HepG2 (cell line): Measurements from ENCODE around the gene TUBB3. TPM values are rescaled to one million over a fixed set of nuclear protein-coding genes. Genes with fewer than 3 reads are reported as not detected.

Experiments used
- BRD4 ChIP-seq: sonication (generic); formaldehyde crosslinking; IDR thresholded peaks from 2 replicates; pipeline ENCODE4 v1.4.0; 2020; ENCODE audit warnings: missing genetic modification reagents
- FOXK2 ChIP-seq: fragments of 450-650 bp; IDR thresholded peaks from 2 replicates; pipeline ENCODE4 v1.6.1; 2016
- GATAD1 ChIP-seq: IDR thresholded peaks from 2 replicates; pipeline ENCODE4 v1.6.1; 2016; ENCODE audit warnings: missing genetic modification reagents, missing compliant biosample characterization
- GMEB2 ChIP-seq: IDR thresholded peaks from 2 replicates; pipeline ENCODE4 v1.6.1; 2016; ENCODE audit warnings: missing biosample characterization, missing genetic modification reagents, low read depth
- HNRNPH1 ChIP-seq: fragments of 200-400 bp; formaldehyde crosslinking; optimal IDR thresholded peaks from 2 replicates; pipeline ENCODE3; 2017; ENCODE audit warnings: mild to moderate bottlenecking, low read depth, low read length
- IRF1 ChIP-seq: sonication (generic); formaldehyde crosslinking; IDR thresholded peaks from 2 replicates; pipeline ENCODE4 v1.4.0; 2020; ENCODE audit warnings: low read depth, mild to moderate bottlenecking, missing genetic modification reagents
- MTA1 ChIP-seq: sonication (generic); formaldehyde crosslinking; IDR thresholded peaks from 2 replicates; pipeline ENCODE4 v1.4.0; 2020; ENCODE audit warnings: missing genetic modification reagents, mild to moderate bottlenecking, borderline replicate concordance
- NRL ChIP-seq: sonication (generic); formaldehyde crosslinking; IDR thresholded peaks from 2 replicates; pipeline ENCODE4 v1.5.0; 2020; ENCODE audit warnings: missing genetic modification reagents, mild to moderate bottlenecking, moderate library complexity, borderline replicate concordance
- SIN3B ChIP-seq: fragments of 150-350 bp; IDR thresholded peaks from 2 replicates; pipeline ENCODE4 v1.6.1; 2014; ENCODE audit warnings: low read length
- SRSF9 ChIP-seq: fragments of 200-400 bp; formaldehyde crosslinking; IDR thresholded peaks from 2 replicates; pipeline ENCODE4 v1.6.1; 2018; ENCODE audit warnings: borderline replicate concordance, mild to moderate bottlenecking, low read depth, low read length; ENCODE audit not compliant: insufficient read depth, poor library complexity, severe bottlenecking
- ZBTB7A ChIP-seq: sonication (generic); formaldehyde crosslinking; IDR thresholded peaks from 2 replicates; pipeline ENCODE4 v1.8.0; 2022; ENCODE audit warnings: mild to moderate bottlenecking, missing genetic modification reagents
- ZFAT ChIP-seq: sonication (generic); formaldehyde crosslinking; conservative IDR thresholded peaks from 2 replicates; pipeline ENCODE4 v1.8.1; 2023; ENCODE audit warnings: missing genetic modification reagents, inconsistent platforms
- ZIK1 ChIP-seq: sonication (generic); formaldehyde crosslinking; IDR thresholded peaks from 2 replicates; pipeline ENCODE4 v1.5.0; 2020; ENCODE audit warnings: mild to moderate bottlenecking, low read depth, missing genetic modification reagents, borderline replicate concordance
- ZKSCAN1 ChIP-seq: fragments of 150-350 bp; IDR thresholded peaks from 2 replicates; pipeline ENCODE4 v1.6.1; 2014; ENCODE audit warnings: low read length
- ZMAT3 ChIP-seq: sonication (generic); formaldehyde crosslinking; conservative IDR thresholded peaks from 2 replicates; pipeline ENCODE4 v1.7.0; 2021; ENCODE audit warnings: missing genetic modification reagents
- ZNF362 ChIP-seq: sonication (generic); formaldehyde crosslinking; IDR thresholded peaks from 2 replicates; pipeline ENCODE4 v1.4.0; 2020; ENCODE audit warnings: missing genetic modification reagents, mild to moderate bottlenecking, borderline replicate concordance
- ZNF383 ChIP-seq: sonication (generic); formaldehyde crosslinking; IDR thresholded peaks from 2 replicates; pipeline ENCODE4 v1.4.0; 2020; ENCODE audit warnings: missing genetic modification reagents, mild to moderate bottlenecking, borderline replicate concordance
- ZNF513 ChIP-seq: sonication (generic); formaldehyde crosslinking; conservative IDR thresholded peaks from 2 replicates; pipeline ENCODE4 v1.5.0; 2020; ENCODE audit warnings: missing genetic modification reagents
- ZNF558 ChIP-seq: sonication (generic); formaldehyde crosslinking; IDR thresholded peaks from 2 replicates; pipeline ENCODE4 v1.9.0; 2022; ENCODE audit warnings: mild to moderate bottlenecking, missing genetic modification reagents, borderline replicate concordance
- ZNF577 ChIP-seq: sonication (generic); formaldehyde crosslinking; IDR thresholded peaks from 2 replicates; pipeline ENCODE4 v1.4.0; 2020; ENCODE audit warnings: mild to moderate bottlenecking, low read depth, missing genetic modification reagents, borderline replicate concordance
- ZNF720 ChIP-seq: sonication (generic); formaldehyde crosslinking; IDR thresholded peaks from 2 replicates; pipeline ENCODE4 v1.4.0; 2020; ENCODE audit warnings: missing genetic modification reagents
- ZNF740 ChIP-seq: sonication (generic); formaldehyde crosslinking; IDR thresholded peaks from 2 replicates; pipeline ENCODE4 v1.4.0; 2020; ENCODE audit warnings: missing genetic modification reagents
- ZNF766 ChIP-seq: sonication (generic); formaldehyde crosslinking; IDR thresholded peaks from 2 replicates; pipeline ENCODE4 v1.5.0; 2020; ENCODE audit warnings: missing genetic modification reagents, borderline replicate concordance
- ZNF781 ChIP-seq: sonication (generic); formaldehyde crosslinking; IDR thresholded peaks from 2 replicates; pipeline ENCODE4 v1.5.1; 2020; ENCODE audit warnings: borderline replicate concordance, mild to moderate bottlenecking, missing genetic modification reagents; ENCODE audit errors: not compliant biosample characterization
- ZNF788 ChIP-seq: sonication (generic); formaldehyde crosslinking; IDR thresholded peaks from 2 replicates; pipeline ENCODE4 v1.5.0; 2020; ENCODE audit warnings: mild to moderate bottlenecking, missing genetic modification reagents, borderline replicate concordance
- polyA plus RNA-seq, 8 experiments: library from polyadenylated mRNA; depleted of rRNA in 3 of 8; stranded (reverse) in 7 of 8; unstranded in 1 of 8; fragments of >200 nt; fragmentation: Illumina TruSeq in 4 of 8; extraction: Trizol in 4 of 8; gene quantifications; 2 replicates each; pipeline versions ENCODE4 v1.2.1 to v1.2.3, GENCODE V29; 2011 to 2016; ENCODE audit warnings: low read depth in 4 of 8, missing spikeins in 1 of 8, mixed read lengths in 1 of 8; ENCODE audit not compliant: insufficient read depth in 1 of 8
- total RNA-seq, 5 experiments: library from RNA; depleted of rRNA; stranded (reverse); fragments of >200 nt; fragmentation: Illumina TruSeq; extraction: Trizol; gene quantifications; 2 replicates each; pipeline ENCODE4 v1.2.3, GENCODE V29; 2016; ENCODE audit warnings: low read depth in 1 of 5

The TUBB3 gene
- total and polyA plus RNA-seq, 2 of the 13 experiments (the other 11 are each of a cell fraction or from before 2014, with no cell fraction given): 110 to 185 TPM

GRCh38 chr16:89917773-89918452, 5.2 kb upstream of the TUBB3 start (continued):
- peak; percentile 99 for TF ChIP-seq ZIK1 (CRISPR knock-in tag)
- TF ChIP-seq ZNF788: peak; percentile 99
- TF ChIP-seq SRSF9: no peak
- peak; percentile 97 for TF ChIP-seq ZNF781 (CRISPR knock-in tag)
- TF ChIP-seq SIN3B: no peak
- TF ChIP-seq GMEB2 (CRISPR knock-in tag): 0 out of 2 replicates have a peak, but pooled peaks have one; percentile 33
- no peak for TF ChIP-seq ZNF383
- TF ChIP-seq ZNF720 (CRISPR knock-in tag): 0 out of 2 replicates have a peak, but pooled peaks have one; percentile 57
- no peak; the same call in 1 of the 2 replicates for TF ChIP-seq ZNF577 (CRISPR knock-in tag)
- TF ChIP-seq ZNF766: peak; percentile 98
- TF ChIP-seq ZNF558 (CRISPR knock-in tag): peak; percentile 65
- peak; percentile 78; the same call in 1 of the 2 replicates for TF ChIP-seq ZNF362
- TF ChIP-seq BRD4 (CRISPR knock-in tag): peak; percentile 99
- peak; percentile 95 for TF ChIP-seq IRF1
- peak; percentile 85 for TF ChIP-seq MTA1
- peak; percentile 93 for TF ChIP-seq ZFAT
- peak; percentile 93 for TF ChIP-seq ZBTB7A (CRISPR knock-in tag)
- peak; percentile 48 for TF ChIP-seq HNRNPH1
- no peak for TF ChIP-seq FOXK2
- TF ChIP-seq ZNF513 (CRISPR knock-in tag): no peak; the same call in 1 of the 2 replicates
- TF ChIP-seq ZMAT3 (CRISPR knock-in tag): peak; percentile 99
- peak; percentile 98 for TF ChIP-seq NRL (CRISPR knock-in tag)
- no peak for TF ChIP-seq ZKSCAN1
- peak; percentile 74; the same call in 1 of the 2 replicates for TF ChIP-seq ZNF740 (CRISPR knock-in tag)
- TF ChIP-seq GATAD1 (CRISPR knock-in tag): peak; percentile 88
